HG02943 (cell line): Measurements from ENCODE around the gene CARHSP1.
"Not testable (repeated sequence)": the region's sequence is repeated elsewhere in the genome, so short reads cannot be mapped to it uniquely, and the experiment has no call there.

Source experiments
- ATAC-seq: cut with Tn5 transposase; IDR thresholded peaks from one replicate; pipeline ENCODE4 v1.9.1; 2021; ENCODE audit warnings: mild to moderate bottlenecking, low read depth, moderate library complexity; ENCODE audit not compliant: unreplicated experiment

The CARHSP1 gene

DNA sequence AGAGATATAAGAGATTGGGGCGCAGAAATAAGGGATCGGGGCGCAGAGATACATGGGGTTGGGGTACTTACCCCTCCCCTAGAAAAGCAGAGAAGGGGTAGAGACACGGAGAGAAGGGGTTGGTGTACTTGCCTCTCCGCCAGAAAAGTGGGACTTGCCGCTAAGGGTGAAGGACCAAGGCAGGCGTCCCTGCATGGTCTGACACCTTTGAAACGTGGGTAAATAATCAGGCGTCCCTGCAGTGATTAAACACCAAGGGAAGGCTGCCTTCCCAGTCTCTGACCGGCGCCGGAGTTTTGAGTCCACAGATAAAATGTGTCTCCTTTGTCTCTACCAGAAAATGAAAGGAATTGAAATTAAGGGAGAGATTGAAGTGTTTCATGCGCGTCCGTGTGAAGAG is 31.2 kb downstream of the CARHSP1 start:
- ATAC-seq = not testable (repeated sequence)

- ATAC-seq = not testable (repeated sequence)
Observed at GRCh38 chr16:8836797-8837196, 32.0 kb downstream of the CARHSP1 start.

GRCh38 chr16:8832717-8833105 is 36.1 kb downstream of the CARHSP1 start:
- no peak for ATAC-seq

- no peak for ATAC-seq
Observed at GRCh38 chr16:8831871-8832716, 36.7 kb downstream of the CARHSP1 start.

- ATAC-seq = no peak
Observed at GRCh38 chr16:8831450-8831849, 37.4 kb downstream of the CARHSP1 start.

- no peak for ATAC-seq
Observed at GRCh38 chr16:8828541-8829165, 40.2 kb downstream of the CARHSP1 start.

- ATAC-seq = no peak
Observed at GRCh38 chr16:8826278-8826879, 42.4 kb downstream of the CARHSP1 start.

GRCh38 chr16:8822403-8822802 is 46.4 kb downstream of the CARHSP1 start:
- no peak for ATAC-seq

DNA sequence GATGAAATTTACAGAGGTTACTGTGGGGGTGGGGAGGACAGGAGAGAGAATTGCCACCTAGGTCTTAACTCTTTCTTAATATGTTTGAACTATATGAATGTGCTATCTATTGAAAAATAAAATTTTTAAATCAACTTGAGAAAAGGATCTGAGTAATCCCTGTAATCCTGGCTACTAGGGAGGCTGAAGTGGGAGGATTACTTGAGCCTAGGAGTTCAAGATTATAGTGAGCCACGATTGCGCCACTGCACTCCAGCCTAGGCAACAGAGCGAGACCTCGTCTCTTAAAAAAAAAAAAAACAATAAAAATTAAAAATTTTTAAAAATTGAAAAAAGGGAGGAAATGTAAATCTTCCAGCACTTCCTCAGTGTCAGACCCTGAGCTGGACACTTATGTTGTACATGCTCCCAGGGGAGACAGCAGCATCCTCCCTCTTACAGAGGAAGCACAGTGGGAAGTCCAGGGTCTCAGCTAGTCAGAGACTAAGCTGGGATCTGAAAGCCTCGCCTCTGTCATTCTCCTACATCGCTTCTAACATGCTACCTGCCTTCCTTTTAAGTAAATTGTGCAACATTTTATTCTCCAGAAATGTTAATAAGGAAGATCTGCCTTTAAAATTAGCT is 49.3 kb downstream of the CARHSP1 start:
- ATAC-seq = no peak

GRCh38 chr16:8818504-8819270 is 50.1 kb downstream of the CARHSP1 start:
- ATAC-seq = no peak

DNA sequence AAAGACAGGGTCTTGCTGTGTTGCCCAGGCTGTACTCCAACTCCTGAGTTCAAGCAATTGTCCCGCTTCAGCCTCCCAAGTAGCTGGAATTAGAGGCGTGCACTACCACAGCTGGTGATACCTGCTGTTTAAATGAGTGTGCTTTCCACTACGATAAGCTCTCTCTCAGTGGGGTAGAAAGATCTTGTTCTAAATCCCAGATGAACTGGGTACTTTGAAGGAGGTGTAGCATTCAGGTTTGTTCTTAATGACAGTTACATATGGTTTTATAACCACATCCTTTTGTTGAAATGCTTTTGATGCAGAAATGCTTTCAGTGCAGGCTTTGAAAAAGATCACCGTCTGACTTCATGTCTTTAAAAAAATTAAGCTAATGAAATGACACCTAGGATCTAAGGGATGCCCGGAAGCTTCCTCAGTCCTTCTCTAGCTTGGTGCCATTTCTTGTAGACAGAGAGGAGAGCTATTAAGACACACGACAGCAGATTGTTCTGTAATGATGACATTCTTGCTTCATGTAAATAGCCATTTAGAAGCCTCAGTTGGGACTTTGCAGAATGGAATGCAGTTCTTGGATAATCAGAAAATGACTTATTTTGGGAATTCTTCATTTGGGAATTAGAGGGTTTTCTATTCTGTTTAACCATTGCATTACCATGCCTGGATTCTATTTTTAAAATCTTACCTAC is 51.7 kb downstream of the CARHSP1 start:
- ATAC-seq = no peak

- no peak for ATAC-seq
Observed at GRCh38 chr16:8814095-8814806, 54.6 kb downstream of the CARHSP1 start.

DNA sequence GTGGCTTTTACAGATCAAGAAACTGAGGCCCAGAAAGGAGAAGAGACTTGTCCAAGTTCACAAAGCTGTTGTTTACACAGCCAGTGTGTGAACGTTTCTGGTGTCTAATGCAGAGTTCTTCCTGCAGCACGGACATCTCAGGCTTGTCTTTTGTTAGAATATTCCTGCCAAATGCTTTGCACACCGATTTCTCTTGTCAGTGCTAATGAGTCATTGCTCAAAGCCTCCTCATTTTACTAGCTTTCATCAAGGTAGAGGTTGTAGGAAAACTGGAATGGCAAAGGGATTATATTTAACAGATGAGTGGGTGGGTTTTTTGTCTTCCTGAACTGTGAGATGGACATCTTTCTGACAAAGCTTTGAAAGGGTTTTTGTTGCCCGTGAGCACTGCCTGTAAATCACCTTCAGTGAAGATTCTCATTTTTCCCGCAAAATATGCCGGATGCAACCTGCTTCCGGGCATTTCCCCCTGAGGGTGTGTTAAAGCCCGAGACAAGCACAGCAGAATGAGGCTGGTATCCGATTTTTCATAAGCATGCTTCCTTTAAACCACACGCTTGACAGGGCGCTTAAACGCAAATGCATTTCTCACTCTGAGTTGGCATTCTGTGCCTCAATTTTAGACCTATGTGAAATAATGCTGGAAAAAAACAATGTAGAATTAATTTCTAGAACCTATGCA is 56.5 kb downstream of the CARHSP1 start:
- no peak for ATAC-seq

- no peak for ATAC-seq
Observed at GRCh38 chr16:8808613-8809353, 60.0 kb downstream of the CARHSP1 start.

DNA sequence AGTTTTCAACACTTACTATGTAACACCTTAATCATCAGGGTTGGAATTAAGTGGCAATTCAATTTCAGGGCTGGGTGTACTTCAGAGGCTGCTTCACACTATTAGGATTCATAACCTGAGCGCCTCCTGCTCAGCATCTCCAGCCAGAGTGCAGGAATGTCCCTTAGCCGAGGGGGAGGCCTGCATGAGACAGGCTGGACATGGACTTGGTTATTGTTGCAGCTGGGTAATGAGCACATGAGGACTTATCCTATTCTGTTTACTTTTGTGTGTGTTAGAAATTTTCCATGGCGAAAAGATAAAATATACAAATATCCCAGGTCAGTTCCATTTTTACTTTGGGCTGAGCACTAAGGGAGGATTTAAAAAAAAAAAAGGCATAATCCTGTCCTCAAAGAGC is 60.8 kb downstream of the CARHSP1 start:
- ATAC-seq = no peak

GRCh38 chr16:8807189-8807588 is 61.6 kb downstream of the CARHSP1 start:
- no peak for ATAC-seq

- ATAC-seq = no peak
Observed at GRCh38 chr16:8806272-8806983, 62.4 kb downstream of the CARHSP1 start.
